Parathyroid adenoma (tissue), 2 donors: ENCODE measurements around the gene RASGEF1C.

Experiments
- H2AFZ ChIP-seq: fragments of 300-600 bp; sonication (generic); one replicate; pipeline ENCODE4 v1.7.0; 2017; ENCODE audit warnings: antibody characterized with exemption, mild to moderate bottlenecking
- H3K27ac ChIP-seq: fragments of 300-600 bp; sonication (generic); one replicate; pipeline ENCODE4 v1.7.0; 2017
- H3K27me3 ChIP-seq: fragments of 300-600 bp; sonication (generic); one replicate; pipeline ENCODE4 v1.7.0; 2017; ENCODE audit warnings: low read length; ENCODE audit not compliant: control insufficient read depth, insufficient read depth
- H3K36me3 ChIP-seq: fragments of 300-600 bp; sonication (generic); one replicate; pipeline ENCODE4 v1.7.0; 2017; ENCODE audit warnings: low read length; ENCODE audit not compliant: control insufficient read depth, insufficient read depth
- H3K4me1 ChIP-seq: fragments of 300-600 bp; sonication (generic); one replicate; pipeline ENCODE4 v1.7.0; 2017; ENCODE audit warnings: control low read depth
- H3K4me2 ChIP-seq: fragments of 300-600 bp; sonication (generic); one replicate; pipeline ENCODE4 v1.7.0; 2017; ENCODE audit warnings: low read length
- H3K4me3 ChIP-seq: fragments of 300-600 bp; sonication (generic); one replicate; pipeline ENCODE4 v1.7.0; 2017; ENCODE audit warnings: low read depth, low read length
- H3K79me2 ChIP-seq: fragments of 300-600 bp; sonication (generic); one replicate; pipeline ENCODE4 v1.7.0; 2017; ENCODE audit warnings: control low read depth
- H3K9ac ChIP-seq: fragments of 300-600 bp; sonication (generic); one replicate; pipeline ENCODE4 v1.7.0; 2017; ENCODE audit warnings: mild to moderate bottlenecking
- H3K9me3 ChIP-seq: fragments of 300-600 bp; sonication (generic); one replicate; pipeline ENCODE4 v1.7.0; 2017; ENCODE audit warnings: low read length; ENCODE audit not compliant: control insufficient read depth
- CTCF ChIP-seq: fragments of 300-600 bp; sonication (generic); IDR thresholded peaks from one replicate; pipeline ENCODE4 v1.7.0; 2017; ENCODE audit warnings: antibody characterized with exemption, mild to moderate bottlenecking
- donor health status: primary hyperparathyroidism.

RASGEF1C gene

GRCh38 chr5:180241600-180241999 lies 32.6 kb upstream of the RASGEF1C start:
- Histone ChIP-seq H3K4me1 (no peaks in the 10 kb centered on the region), H3K9ac (no peak overlapping the region), H3K27me3 (no peaks in the 10 kb centered on the region), H3K79me2 (no peaks in the 10 kb centered on the region), H3K36me3 (no peaks in the 10 kb centered on the region), H2AFZ (no peak overlapping the region), H3K9me3 (no peaks in the 10 kb centered on the region), H3K4me2 (no peak overlapping the region), H3K4me3 (no peak overlapping the region), H3K27ac (no peak overlapping the region)
- TF ChIP-seq CTCF = no peak

- H3K36me3 ChIP-seq = no peaks in the 10 kb centered on the region
- no peaks in the 10 kb centered on the region for H3K4me1 ChIP-seq
These were observed 29.6 kb upstream of the RASGEF1C start for GRCh38 chr5:180238631-180239030.

GRCh38 chr5:180235846-180236245 lies 26.8 kb upstream of the RASGEF1C start:
- H2AFZ ChIP-seq = no peak overlapping the region
- H3K27me3 ChIP-seq = no peaks in the 10 kb centered on the region
- no peak for TF ChIP-seq CTCF
- H3K4me2 ChIP-seq = no peak overlapping the region
- H3K79me2 ChIP-seq = no peaks in the 10 kb centered on the region
- H3K27ac ChIP-seq = no peak overlapping the region
- no peak overlapping the region for H3K4me3 ChIP-seq
- H3K9me3 ChIP-seq = no peaks in the 10 kb centered on the region
- H3K9ac ChIP-seq = no peak overlapping the region
- H3K36me3 ChIP-seq = no peaks in the 10 kb centered on the region
- no peaks in the 10 kb centered on the region for H3K4me1 ChIP-seq

More at GRCh38 chr5:180238631-180239030, 29.6 kb upstream of the RASGEF1C start:
- Histone ChIP-seq H3K9ac (no peak overlapping the region), H3K4me2 (no peak overlapping the region), H2AFZ (no peak overlapping the region), H3K79me2 (no peaks in the 10 kb centered on the region), H3K4me3 (no peak overlapping the region), H3K9me3 (no peaks in the 10 kb centered on the region), H3K27me3 (no peaks in the 10 kb centered on the region), H3K27ac (no peak overlapping the region)
- no peak for TF ChIP-seq CTCF

GRCh38 chr5:180235077-180235476 lies 26.1 kb upstream of the RASGEF1C start:
- no peak overlapping the region for H3K4me2 ChIP-seq
- H3K27ac ChIP-seq = no peak overlapping the region
- H3K9me3 ChIP-seq = no peaks in the 10 kb centered on the region
- no peak overlapping the region for H3K9ac ChIP-seq
- H3K36me3 ChIP-seq = no peaks in the 10 kb centered on the region
- H3K27me3 ChIP-seq = no peaks in the 10 kb centered on the region
- no peak for TF ChIP-seq CTCF
- no peaks in the 10 kb centered on the region for H3K79me2 ChIP-seq
- no peak overlapping the region for H2AFZ ChIP-seq
- H3K4me3 ChIP-seq = no peak overlapping the region
- H3K4me1 ChIP-seq = no peaks in the 10 kb centered on the region

- Histone ChIP-seq H3K9me3 (no peaks in the 10 kb centered on the region), H3K4me3 (no peak overlapping the region), H3K9ac (no peak overlapping the region), H2AFZ (no peak overlapping the region), H3K36me3 (no peaks in the 10 kb centered on the region), H3K79me2 (no peaks in the 10 kb centered on the region), H3K27ac (no peak overlapping the region), H3K4me2 (no peak overlapping the region), H3K27me3 (no peaks in the 10 kb centered on the region), H3K4me1 (no peaks in the 10 kb centered on the region)
- no peak for TF ChIP-seq CTCF
These were observed 25.3 kb upstream of the RASGEF1C start for GRCh38 chr5:180234271-180234670.
